HCT116 (cell line): Measurements from ENCODE around the gene NLE1. TPM values are rescaled to one million over a fixed set of nuclear protein-coding genes. Genes with fewer than 3 reads are reported as not detected.

Source experiments
- ATAC-seq: fragments of 200-7000 bp; cut with Tn5 transposase; 2 replicates; pipeline ENCODE4 v1.9.1; 2020; ENCODE audit warnings: mild to moderate bottlenecking, moderate library complexity
- BruUV-seq: library from RNA; stranded (reverse); fragments of 400-500 nt; replicated peaks from 2 replicates; lab custom pipeline; 2021; lab: Mats Ljungman, UMichigan
- CTCF ChIA-PET: fragments of 300-600 bp; sonication (Branson Sonifier 250); formaldehyde crosslinking; loops from one replicate; lab custom pipeline; 2021; ENCODE audit warnings: antibody characterized with exemption; lab: Charles Lee
- POLR2A ChIA-PET: fragments of 300-600, 350-600 bp; sonication (Branson Sonifier 250); formaldehyde crosslinking; loops from one replicate; lab custom pipeline; 2021; ENCODE audit warnings: antibody characterized with exemption; lab: Charles Lee
- RAD21 ChIA-PET, 2 experiments: fragments of 300-600 bp; sonication (Branson Sonifier 250); formaldehyde crosslinking; loops; one replicate each; lab custom pipeline; 2023; ENCODE audit warnings: low total read pairs in 2 of 2; ENCODE audit not compliant: uncharacterized antibody in 2 of 2, unreplicated experiment in 2 of 2, low non-redundant PET in 1 of 2; lab: Charles Lee
- DNase-seq: peaks from one replicate; pipeline ENCODE4 v3.0.0-alpha.2; 2010; ENCODE audit warnings: low read depth, low spot score
- H2AFZ ChIP-seq: fragments of 200-600 bp; shearing (Covaris generic), sonication (generic); 2 replicates; pipeline ENCODE4 v1.6.1; 2017; ENCODE audit warnings: low read depth, mixed run types, mixed read lengths, antibody characterized with exemption, low read length; ENCODE audit not compliant: poor library complexity, severe bottlenecking
- H3K27ac ChIP-seq: 2 replicates; pipeline ENCODE4 v1.5.1; 2012; ENCODE audit warnings: low read depth, low read length
- H3K27me3 ChIP-seq: fragments of 200-600 bp; sonication (generic); 2 replicates; pipeline ENCODE4 v1.6.1; 2016; ENCODE audit warnings: mixed run types, low read length, mixed read lengths; ENCODE audit not compliant: insufficient read depth
- H3K36me3 ChIP-seq, 2 experiments: fragments of 200-500 bp in 1 of 2; fragments of 200-600 bp in 1 of 2; sonication (Bioruptor generic) in 1 of 2; sonication (generic) in 1 of 2; 2 replicates each; pipeline versions ENCODE4 v1.5.1 to v1.6.1; 2014 to 2016; ENCODE audit warnings: low read length in 2 of 2, inconsistent platforms in 1 of 2, mixed read lengths in 1 of 2, mixed run types in 1 of 2; ENCODE audit not compliant: insufficient read depth in 2 of 2, control insufficient read depth in 1 of 2
- H3K4me1 ChIP-seq, 2 experiments: fragments of 200-600 bp in 1 of 2; sonication (generic) in 1 of 2; 2 replicates each; pipeline versions ENCODE4 v1.5.1 to v1.6.1; 2012 to 2017; ENCODE audit warnings: low read length in 2 of 2, inconsistent platforms in 1 of 2, mild to moderate bottlenecking in 1 of 2, mixed read lengths in 1 of 2, mixed run types in 1 of 2, moderate library complexity in 1 of 2; ENCODE audit not compliant: insufficient read depth in 2 of 2, control insufficient read depth in 1 of 2
- H3K4me2 ChIP-seq: fragments of 200-600 bp; sonication (generic); 2 replicates; pipeline ENCODE4 v1.6.1; 2017; ENCODE audit warnings: mixed run types, low read length, mixed read lengths
- H3K4me3 ChIP-seq, 2 experiments: fragments of 200-600 bp in 1 of 2; sonication (generic) in 1 of 2; replicated peaks in 1 of 2; 2 replicates each; pipeline ENCODE4 v1.5.1; 2011 to 2016; ENCODE audit warnings: low read length in 2 of 2, control low read depth in 1 of 2, low read depth in 1 of 2, mild to moderate bottlenecking in 1 of 2, mixed read lengths in 1 of 2, mixed run types in 1 of 2
- H3K79me2 ChIP-seq: fragments of 200-600 bp; sonication (generic); 2 replicates; pipeline ENCODE4 v1.6.1; 2017; ENCODE audit warnings: mild to moderate bottlenecking, mixed run types, low read length, moderate library complexity, mixed read lengths; ENCODE audit not compliant: insufficient read depth
- H3K9ac ChIP-seq: fragments of 200-600 bp; sonication (generic); 2 replicates; pipeline ENCODE4 v1.6.1; 2016; ENCODE audit warnings: low read length, mixed read lengths
- H3K9me2 ChIP-seq: fragments of 200-600 bp; sonication (generic), shearing (Covaris generic); 2 replicates; pipeline ENCODE4 v1.6.1; 2017; ENCODE audit warnings: mixed run types, mild to moderate bottlenecking, moderate library complexity; ENCODE audit not compliant: insufficient read depth
- H3K9me3 ChIP-seq, 2 experiments: fragments of 200-500 bp in 1 of 2; fragments of 200-600 bp in 1 of 2; sonication (Bioruptor generic) in 1 of 2; sonication (generic) in 1 of 2; 2 replicates each; pipeline ENCODE4 v1.6.1; 2014 to 2017; ENCODE audit warnings: low read length in 2 of 2, mixed read lengths in 2 of 2, inconsistent platforms in 1 of 2, low read depth in 1 of 2, mild to moderate bottlenecking in 1 of 2, mixed run types in 1 of 2, moderate library complexity in 1 of 2; ENCODE audit not compliant: control insufficient read depth in 1 of 2, insufficient read depth in 1 of 2
- H4K20me1 ChIP-seq: fragments of 200-600 bp; sonication (generic), shearing (Covaris generic); 2 replicates; pipeline ENCODE4 v1.6.1; 2017; ENCODE audit warnings: mixed run types, mild to moderate bottlenecking, moderate library complexity; ENCODE audit not compliant: insufficient read depth
- CBX3 ChIP-seq: IDR thresholded peaks from 2 replicates; pipeline ENCODE4 v1.6.1; 2012; ENCODE audit warnings: low read depth
- CEBPB ChIP-seq: IDR thresholded peaks from 2 replicates; pipeline ENCODE4 v1.6.1; 2012; ENCODE audit warnings: low read depth
- CTCF ChIP-seq, 3 experiments: fragments of 200-600 bp in 1 of 3; sonication (generic) in 1 of 3; IDR thresholded peaks in 2 of 3; conservative IDR thresholded peaks in 1 of 3; 2 replicates each; pipeline ENCODE4 v1.5.1; 2012 to 2017; ENCODE audit warnings: low read depth in 2 of 3, low read length in 2 of 3, antibody characterized with exemption in 1 of 3, borderline replicate concordance in 1 of 3, control low read depth in 1 of 3, mild to moderate bottlenecking in 1 of 3, mixed read lengths in 1 of 3, mixed run types in 1 of 3, moderate library complexity in 1 of 3; ENCODE audit not compliant: insufficient read depth in 1 of 3
- EGR1 ChIP-seq: IDR thresholded peaks from 2 replicates; pipeline ENCODE4 v1.6.1; 2012; ENCODE audit warnings: low read depth
- ELF1 ChIP-seq: IDR thresholded peaks from 2 replicates; pipeline ENCODE4 v1.6.1; 2012; ENCODE audit warnings: low read depth, borderline replicate concordance
- EZH2 ChIP-seq: fragments of 200-600 bp; sonication (generic); IDR thresholded peaks from 2 replicates; pipeline ENCODE4 v1.6.1; 2017; ENCODE audit warnings: antibody characterized with exemption, mixed run types
- EZH2phosphoT487 ChIP-seq: fragments of 200-600 bp; IDR thresholded peaks from 2 replicates; pipeline ENCODE4 v1.6.1; 2018; ENCODE audit warnings: antibody characterized with exemption, borderline replicate concordance
- JUND ChIP-seq: IDR thresholded peaks from 2 replicates; pipeline ENCODE4 v1.6.1; 2012
- POLR2AphosphoS5 ChIP-seq: IDR thresholded peaks from 2 replicates; pipeline ENCODE4 v1.6.1; 2011; ENCODE audit warnings: mild to moderate bottlenecking, low read depth, low read length, moderate library complexity
- SRF ChIP-seq: IDR thresholded peaks from 2 replicates; pipeline ENCODE4 v1.6.1; 2012; ENCODE audit warnings: low read depth
- ZNF274 ChIP-seq: fragments of 200-500 bp; sonication (Bioruptor generic); IDR thresholded peaks from 2 replicates; pipeline ENCODE4 v1.6.1; 2014; ENCODE audit warnings: mild to moderate bottlenecking, low read depth, low read length, inconsistent platforms
- intact Hi-C: fragments of 100-400 bp; cut with micrococcal nuclease; formaldehyde crosslinking; loops from 2 replicates; pipeline ENCODE4 v1.10.0; 2022
- total RNA-seq: library from RNA; stranded (reverse); gene quantifications from one replicate; pipeline ENCODE4 v1.2.1, GENCODE V29; 2021; ENCODE audit not compliant: unreplicated experiment
- TF ChIP-seq, protein P1 (sequence below): IDR thresholded peaks from 2 replicates; pipeline ENCODE4 v1.6.1; 2011; ENCODE audit warnings: mild to moderate bottlenecking, low read length, moderate library complexity; ENCODE audit not compliant: insufficient replicate concordance; ENCODE audit errors: extremely low read depth
- TF ChIP-seq, protein P2 (sequence below): IDR thresholded peaks from 2 replicates; pipeline ENCODE4 v1.6.1; 2012

The NLE1 gene
- total RNA-seq, 1 experiment from 2014 or later: 55.5 TPM

DNA sequence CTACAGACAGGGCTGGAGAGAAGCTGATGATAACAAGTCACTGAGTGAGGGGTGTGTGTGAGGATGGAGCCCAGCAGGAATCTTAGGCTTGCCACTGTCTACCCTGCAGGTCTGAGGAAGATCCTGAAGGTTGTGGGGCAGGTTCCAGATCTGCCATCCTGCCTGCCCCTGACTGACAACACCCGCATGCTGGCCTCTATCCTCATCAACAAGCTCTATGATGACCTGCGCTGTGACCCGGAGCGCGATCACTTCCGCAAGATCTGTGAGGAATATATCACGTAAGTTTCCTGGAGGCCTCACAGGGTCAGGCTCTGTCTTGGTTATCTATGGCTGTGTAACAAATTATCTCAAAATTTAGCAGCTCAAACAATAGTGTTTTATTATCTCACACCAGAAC, 21.8 kb upstream of the NLE1 start:
- BruUV-seq: no TSS peak
- Histone ChIP-seq H3K9me3 (no peaks in the 10 kb centered on the region), H3K27ac (no peak overlapping the region), H3K79me2 (no peaks in the 10 kb centered on the region), H4K20me1 (no peaks in the 10 kb centered on the region), H3K4me3 (no peak overlapping the region), H3K4me2 (no peak overlapping the region), H3K9ac (no peak overlapping the region), H3K36me3 (no peaks in the 10 kb centered on the region), H3K4me1 (no peaks in the 10 kb centered on the region), H3K27me3 (0 out of 2 replicates have a peak, but pooled peaks cover 7% of the 10 kb centered on the region), H3K9me2 (no peaks in the 10 kb centered on the region; the same call in 1 of the 2 replicates), H2AFZ (no peak overlapping the region)
- DNase-seq (no peak), ATAC-seq (no peak)
- CTCF ChIA-PET: no interaction called here
- POLR2A ChIA-PET: no interaction called here
- intact Hi-C loops: no loop called here
- TF ChIP-seq, protein P1, sequence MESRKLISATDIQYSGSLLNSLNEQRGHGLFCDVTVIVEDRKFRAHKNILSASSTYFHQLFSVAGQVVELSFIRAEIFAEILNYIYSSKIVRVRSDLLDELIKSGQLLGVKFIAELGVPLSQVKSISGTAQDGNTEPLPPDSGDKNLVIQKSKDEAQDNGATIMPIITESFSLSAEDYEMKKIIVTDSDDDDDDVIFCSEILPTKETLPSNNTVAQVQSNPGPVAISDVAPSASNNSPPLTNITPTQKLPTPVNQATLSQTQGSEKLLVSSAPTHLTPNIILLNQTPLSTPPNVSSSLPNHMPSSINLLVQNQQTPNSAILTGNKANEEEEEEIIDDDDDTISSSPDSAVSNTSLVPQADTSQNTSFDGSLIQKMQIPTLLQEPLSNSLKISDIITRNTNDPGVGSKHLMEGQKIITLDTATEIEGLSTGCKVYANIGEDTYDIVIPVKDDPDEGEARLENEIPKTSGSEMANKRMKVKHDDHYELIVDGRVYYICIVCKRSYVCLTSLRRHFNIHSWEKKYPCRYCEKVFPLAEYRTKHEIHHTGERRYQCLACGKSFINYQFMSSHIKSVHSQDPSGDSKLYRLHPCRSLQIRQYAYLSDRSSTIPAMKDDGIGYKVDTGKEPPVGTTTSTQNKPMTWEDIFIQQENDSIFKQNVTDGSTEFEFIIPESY: no peak
- TF ChIP-seq POLR2AphosphoS5 (no peak), EZH2phosphoT487 (no peak), SRF (no peak), CTCF (IDR thresholded peaks at IDR 0.05 in 2 of 3, conservative IDR thresholded peaks at IDR 0.05 in 1 of 3; ENCODE audit: borderline replicate concordance in 1 of 3, insufficient read depth in 1 of 3, low read depth in 2 of 3, low read length in 2 of 3) (no peak), ELF1 (no peak), CBX3 (no peak), EGR1 (no peak), ZNF274 (no peak), EZH2 (no peak), JUND (no peak), CEBPB (no peak)
- TF ChIP-seq, protein P2, sequence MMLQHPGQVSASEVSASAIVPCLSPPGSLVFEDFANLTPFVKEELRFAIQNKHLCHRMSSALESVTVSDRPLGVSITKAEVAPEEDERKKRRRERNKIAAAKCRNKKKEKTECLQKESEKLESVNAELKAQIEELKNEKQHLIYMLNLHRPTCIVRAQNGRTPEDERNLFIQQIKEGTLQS: no peak
- RAD21 ChIA-PET: no interaction called here
